GM18499 (cell line): ENCODE results near the gene KMT2D.

Source experiments
- ATAC-seq: cut with Tn5 transposase; IDR thresholded peaks from one replicate; pipeline ENCODE4 v1.9.1; 2021; ENCODE audit warnings: moderate number of reproducible peaks; ENCODE audit not compliant: insufficient read depth, unreplicated experiment

The KMT2D gene, protein sequence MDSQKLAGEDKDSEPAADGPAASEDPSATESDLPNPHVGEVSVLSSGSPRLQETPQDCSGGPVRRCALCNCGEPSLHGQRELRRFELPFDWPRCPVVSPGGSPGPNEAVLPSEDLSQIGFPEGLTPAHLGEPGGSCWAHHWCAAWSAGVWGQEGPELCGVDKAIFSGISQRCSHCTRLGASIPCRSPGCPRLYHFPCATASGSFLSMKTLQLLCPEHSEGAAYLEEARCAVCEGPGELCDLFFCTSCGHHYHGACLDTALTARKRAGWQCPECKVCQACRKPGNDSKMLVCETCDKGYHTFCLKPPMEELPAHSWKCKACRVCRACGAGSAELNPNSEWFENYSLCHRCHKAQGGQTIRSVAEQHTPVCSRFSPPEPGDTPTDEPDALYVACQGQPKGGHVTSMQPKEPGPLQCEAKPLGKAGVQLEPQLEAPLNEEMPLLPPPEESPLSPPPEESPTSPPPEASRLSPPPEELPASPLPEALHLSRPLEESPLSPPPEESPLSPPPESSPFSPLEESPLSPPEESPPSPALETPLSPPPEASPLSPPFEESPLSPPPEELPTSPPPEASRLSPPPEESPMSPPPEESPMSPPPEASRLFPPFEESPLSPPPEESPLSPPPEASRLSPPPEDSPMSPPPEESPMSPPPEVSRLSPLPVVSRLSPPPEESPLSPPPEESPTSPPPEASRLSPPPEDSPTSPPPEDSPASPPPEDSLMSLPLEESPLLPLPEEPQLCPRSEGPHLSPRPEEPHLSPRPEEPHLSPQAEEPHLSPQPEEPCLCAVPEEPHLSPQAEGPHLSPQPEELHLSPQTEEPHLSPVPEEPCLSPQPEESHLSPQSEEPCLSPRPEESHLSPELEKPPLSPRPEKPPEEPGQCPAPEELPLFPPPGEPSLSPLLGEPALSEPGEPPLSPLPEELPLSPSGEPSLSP (N-terminal part only)

DNA sequence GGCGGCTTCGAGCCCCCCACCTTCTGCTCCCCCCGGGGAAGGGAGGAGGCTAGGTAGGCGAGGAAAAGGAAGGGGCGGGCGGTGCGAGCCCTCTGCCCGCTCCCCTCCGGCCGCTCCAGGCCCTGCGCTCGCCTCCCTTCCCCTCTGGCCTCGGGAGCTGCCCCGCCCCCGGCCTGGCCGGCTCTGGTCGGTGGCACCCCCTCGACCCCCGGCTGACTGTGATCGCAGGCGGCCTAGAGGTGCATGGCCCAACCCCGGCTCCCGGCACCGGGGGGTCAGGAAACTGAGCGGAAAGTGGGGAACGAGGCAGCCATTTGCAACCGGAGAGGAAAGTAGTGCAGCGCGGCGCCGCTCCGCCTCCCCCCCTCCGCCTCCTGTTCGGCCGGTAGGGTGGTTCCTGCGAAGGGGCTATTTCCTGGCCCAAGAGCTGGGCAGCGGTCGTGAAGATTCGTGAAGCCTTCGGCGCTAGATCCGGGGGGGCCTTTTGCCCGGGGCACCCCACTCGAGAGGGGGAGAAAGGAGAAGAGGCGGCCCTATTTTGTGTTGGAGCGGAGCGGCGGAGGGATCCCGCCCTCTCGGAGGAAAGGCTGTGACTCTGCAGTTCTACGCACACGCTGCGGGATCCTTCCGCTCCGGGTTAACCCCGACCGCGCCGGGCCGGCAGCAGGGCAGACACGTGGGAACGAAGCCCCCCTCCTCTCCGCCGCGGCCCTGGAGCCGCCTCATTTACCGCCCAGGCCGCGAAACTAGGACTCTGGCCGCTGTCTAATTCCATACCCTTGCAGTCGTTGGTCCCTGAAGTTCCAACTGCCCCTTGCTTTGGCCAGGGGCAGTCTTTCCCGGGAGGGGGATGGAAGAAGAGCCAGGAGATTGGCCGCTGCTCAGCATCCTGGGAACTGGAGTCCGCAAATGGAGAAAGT lies at the start of gene KMT2D:
TSS of gene KMT2D (minus strand) at position 558 of the 920 bp plus-strand sequence. CDS start 5,470 bp downstream, outside the sequence.
- no peak for ATAC-seq

DNA sequence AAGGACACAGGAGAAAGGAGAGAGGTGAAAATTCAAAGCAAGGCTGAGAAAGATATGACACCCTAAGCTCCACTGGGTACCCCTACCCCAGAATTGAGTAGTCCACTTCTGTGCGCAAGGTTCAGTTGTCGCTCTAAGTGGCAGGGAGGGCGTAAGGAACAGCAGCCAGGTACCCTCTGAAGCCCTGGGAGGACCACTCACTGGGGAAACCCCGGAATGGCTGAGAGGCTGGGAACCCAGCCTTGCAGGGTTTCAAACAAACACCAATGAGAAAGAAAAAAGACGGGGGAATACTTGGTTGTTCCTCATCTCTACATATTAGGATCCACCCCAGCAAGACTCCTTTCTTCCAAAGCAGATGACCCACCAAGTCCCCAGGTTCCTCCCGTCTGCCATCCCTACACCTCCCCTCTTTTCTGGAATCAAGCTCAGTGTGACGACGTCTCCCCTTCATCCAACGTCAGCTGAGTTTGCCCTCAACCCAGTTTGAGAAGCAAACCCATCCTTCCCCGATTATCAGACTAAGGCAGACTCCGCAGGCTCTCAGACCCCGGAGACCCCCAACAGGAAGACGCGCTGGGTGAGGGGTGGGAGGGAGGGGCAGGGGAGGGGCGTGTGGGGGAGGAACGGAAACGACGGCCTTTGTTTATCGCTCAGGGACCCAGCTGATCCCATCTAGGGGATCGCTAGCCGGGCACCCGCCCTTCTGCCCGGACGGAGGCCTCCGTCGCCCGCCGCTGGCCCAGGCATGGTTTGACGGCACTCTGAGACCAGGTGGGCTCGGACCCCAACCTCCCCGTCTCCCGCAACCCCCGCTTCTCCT lies 49.3 kb upstream of the KMT2D start:
- no peak for ATAC-seq

- no peak for ATAC-seq
These were observed 48.4 kb upstream of the KMT2D start for GRCh38 chr12:49108958-49109404.

- ATAC-seq = no peak
These were observed 45.0 kb upstream of the KMT2D start for GRCh38 chr12:49105504-49106084.

DNA sequence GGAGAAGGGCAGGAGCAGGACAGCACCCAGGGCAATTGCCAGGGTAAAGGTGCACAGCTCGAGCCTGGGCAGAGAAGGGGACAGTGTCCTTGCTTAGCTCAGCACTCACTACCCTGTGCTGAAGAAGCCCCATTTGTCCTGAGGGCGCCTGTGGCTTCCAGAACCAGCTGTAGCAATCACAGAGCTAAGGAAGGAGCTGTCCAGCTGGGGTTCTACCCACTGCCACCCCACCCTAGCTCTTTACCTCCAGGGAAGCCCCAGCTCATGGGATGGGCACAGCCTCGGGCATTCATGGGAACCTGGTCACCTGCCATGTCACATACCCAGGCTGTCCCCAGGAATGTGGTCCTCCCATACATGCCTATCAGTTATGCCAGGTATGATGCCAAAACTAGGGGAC lies 44.2 kb upstream of the KMT2D start:
- ATAC-seq = no peak

DNA sequence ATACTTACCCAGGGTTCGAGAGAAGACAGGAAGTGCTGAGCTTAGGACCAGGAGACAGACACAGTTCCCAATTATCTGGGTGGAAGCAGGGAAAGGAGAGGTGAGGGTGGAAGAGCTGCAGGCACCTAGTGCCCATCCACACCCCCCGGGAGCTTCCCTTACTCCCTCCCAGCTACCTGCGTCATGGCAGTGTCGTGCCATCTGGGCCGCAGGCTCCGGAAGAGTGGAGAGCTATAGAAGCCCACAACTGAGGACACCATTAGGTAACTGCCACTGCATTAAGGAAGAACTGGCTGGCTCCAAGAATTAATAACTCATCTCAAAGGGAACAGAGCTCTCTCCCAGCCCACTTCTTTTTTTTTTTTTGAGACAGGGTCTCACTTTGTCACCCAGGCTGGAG lies 39.8 kb upstream of the KMT2D start:
- ATAC-seq = no peak

- ATAC-seq = no peak
These were observed 38.1 kb upstream of the KMT2D start for GRCh38 chr12:49098703-49099102.

DNA sequence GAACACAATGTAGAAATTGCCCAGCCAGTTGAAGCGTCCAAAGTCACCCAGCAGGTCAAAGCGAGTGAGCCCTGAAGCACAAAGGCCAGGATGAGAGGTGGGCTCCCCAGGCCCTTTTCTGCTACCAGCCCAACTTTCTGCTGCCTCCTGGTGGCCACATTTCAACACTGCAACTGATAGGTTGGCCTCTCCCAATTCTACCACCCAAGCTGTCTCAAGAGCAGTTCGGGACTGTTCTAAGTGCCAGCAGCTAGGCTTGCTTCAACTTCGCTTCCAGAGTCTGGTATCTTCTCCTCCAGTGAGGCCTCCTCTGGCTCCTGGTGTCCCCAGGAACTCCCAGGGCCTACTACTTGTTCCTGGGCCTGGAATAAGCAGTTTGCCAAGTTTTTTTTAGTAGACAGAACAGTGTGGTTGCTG lies 37.4 kb upstream of the KMT2D start:
- ATAC-seq = no peak

DNA sequence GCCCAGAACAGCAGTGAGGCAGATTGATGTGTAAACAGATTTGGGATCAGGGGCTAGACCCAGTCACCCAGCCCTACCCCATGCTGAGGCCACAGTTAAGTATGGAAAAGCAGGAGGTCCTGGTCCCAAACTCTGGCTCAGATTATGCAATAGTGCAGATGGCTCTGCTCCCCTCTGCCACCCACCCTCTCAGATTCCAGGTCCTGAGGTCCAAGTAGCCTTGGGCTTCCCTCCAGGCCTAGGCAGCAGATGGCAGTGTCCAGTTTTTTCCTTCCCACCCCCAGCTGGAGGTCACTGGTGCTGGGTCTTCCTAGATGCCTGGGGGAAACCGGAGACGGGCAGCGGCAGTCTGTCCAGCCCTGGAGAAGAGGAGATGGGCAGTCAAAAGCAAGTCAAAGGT lies 36.8 kb upstream of the KMT2D start:
- ATAC-seq = no peak

DNA sequence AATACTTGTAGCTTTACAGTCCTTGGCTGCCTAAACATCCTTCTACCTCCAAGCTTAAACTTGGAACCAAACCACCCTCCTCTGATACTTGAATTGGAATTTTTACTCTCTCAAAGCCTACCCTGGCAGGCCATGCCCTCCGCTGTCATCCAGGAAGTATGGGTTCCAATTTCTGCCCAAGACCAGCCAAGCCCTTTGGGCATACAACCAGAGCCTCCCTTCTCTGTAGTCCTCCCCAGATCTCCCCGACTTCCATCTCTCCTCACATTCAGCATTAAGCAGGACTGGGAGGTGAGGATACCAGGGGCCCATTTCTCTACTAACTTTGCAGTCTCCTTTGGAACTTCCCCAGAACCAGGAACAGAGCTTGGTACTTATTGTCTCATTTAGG lies 34.4 kb upstream of the KMT2D start:
- no peak for ATAC-seq

- no peak for ATAC-seq
These were observed 33.8 kb upstream of the KMT2D start, which contains the start of gene DHH for GRCh38 chr12:49094160-49094974. DHH (minus strand) TSS chr12:49094801; CDS start chr12:49094512, 289 bp downstream.

DNA sequence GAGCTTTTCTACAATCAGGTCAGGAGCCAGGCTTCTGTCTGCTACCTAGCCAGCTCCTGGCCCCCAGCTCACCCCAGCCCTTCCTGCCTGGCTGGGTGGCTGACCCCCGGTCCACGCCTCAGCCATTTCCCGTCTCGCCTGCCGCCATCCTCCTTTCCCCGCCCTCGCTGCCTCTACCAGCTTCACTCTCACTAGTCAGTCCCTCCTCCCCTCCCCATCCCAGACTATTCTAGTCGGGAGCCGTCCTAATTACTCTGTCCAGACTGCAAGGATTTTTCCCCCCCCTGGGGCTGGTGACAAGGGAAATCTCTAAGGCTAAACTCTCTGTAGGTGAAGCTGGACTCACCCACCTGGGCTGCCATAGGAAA lies 33.2 kb upstream of the KMT2D start:
- ATAC-seq = no peak

DNA sequence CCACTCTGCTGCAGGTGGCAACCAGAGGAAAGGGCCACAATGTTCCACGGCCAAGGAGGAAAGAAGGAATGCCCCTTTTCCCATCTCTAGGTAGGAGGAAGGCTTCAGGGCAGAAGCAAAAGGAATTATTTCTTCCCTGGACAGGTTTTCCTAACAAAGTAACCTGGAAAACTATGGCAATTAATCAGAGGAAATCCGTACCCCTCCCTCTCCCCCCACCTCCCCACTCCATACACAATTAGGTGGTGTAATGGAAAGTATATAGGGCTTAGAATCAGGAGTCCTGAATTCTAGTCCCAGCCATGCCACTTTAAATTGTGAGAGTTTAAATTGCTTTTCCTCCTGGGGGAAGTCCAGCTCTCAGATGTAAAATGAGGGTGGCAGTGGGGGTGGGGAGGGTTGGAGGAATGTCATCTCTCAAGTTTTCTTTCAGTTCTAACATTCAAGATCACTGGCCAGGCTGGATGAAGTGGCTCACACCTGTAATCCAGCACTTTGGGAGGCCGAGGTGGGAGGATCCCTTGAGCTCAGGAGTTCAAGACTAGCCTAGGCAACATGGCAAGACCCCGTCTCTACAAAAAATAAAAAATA lies 32.3 kb upstream of the KMT2D start:
- ATAC-seq = no peak

DNA sequence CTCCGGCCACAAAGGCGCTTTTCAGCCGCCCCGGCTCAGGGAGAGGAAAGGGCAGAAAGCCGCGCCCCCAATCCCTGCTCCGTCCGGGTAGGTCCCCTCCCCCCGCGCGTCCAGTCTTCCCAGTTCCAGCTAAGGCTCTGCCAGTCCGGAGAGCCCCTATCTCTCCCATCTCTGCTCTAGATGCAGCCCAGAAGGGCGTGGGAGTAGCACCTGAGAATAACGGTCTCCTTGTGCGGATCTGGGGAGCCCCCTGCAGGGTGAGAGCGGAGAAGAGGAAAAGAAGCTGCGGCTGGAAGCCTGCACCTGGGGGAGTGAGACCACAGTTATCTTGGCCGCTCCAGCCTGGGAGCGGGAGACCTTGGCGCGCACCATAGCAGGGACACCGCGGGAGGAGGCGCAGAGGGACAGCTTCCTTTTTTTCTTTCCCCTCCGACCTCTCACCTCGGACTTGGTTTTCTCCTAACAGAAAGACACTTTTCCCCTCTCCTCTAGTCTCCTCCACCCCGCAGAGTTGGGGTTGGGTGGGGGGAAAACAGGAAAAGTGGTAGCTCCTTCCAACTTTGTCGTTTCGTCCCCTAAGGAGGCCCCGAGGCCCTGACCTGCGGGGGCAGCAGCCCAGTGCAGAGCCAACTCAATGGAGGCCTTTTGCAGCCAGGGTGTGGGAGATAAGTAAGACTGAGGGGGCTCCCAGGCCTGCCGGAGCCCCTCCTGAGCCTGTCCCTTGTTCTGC lies 31.7 kb upstream of the KMT2D start:
- ATAC-seq = no peak

DNA sequence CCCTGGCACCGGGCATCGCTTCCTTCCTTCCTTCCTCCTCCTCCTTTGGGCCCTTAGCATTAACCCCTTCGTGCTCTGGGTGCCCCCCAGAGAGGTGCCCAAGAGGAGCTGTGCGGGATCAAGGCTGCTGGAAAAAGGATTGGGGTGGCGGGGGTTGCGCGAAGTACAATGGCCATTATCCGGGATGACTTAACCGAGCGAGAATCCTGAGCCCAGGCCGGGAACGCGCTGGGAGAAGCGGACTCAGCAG lies 31.2 kb upstream of the KMT2D start:
- ATAC-seq = no peak

GRCh38 chr12:49091056-49091835 lies 30.7 kb upstream of the KMT2D start:
- no peak for ATAC-seq
